Measurements from ENCODE around the gene SFRP5. TPM values are rescaled to one million over a fixed set of nuclear protein-coding genes. Genes with fewer than 3 reads are reported as not detected.

Gene SFRP5
- total and polyA plus RNA-seq, 7 donors: 0.46 to 24.6 (median 9.9) TPM

- Histone ChIP-seq H3K9me3 (no peaks in the 10 kb centered on the region), H3K4me3 (peak overlapping the region in 3 of 4 donors; percentile 11 to 24 (median 16)), H3K27ac (peak overlapping the region; percentile 67 to 79 (median 74)), H3K36me3 (no peaks in the 10 kb centered on the region), H3K27me3 (no peaks in the 10 kb centered on the region), H3K4me1 (peaks cover 0 to 23% (median 11%) of the 10 kb centered on the region in 4 donors)
- peak; percentile 63 to 85 (median 77) for TF ChIP-seq POLR2AphosphoS5 (IDR thresholded peaks at IDR 0.05)
- peak in 1 of 2 donors; percentile 14 for TF ChIP-seq POLR2A (IDR thresholded peaks at IDR 0.05)
- TF ChIP-seq, protein P1, sequence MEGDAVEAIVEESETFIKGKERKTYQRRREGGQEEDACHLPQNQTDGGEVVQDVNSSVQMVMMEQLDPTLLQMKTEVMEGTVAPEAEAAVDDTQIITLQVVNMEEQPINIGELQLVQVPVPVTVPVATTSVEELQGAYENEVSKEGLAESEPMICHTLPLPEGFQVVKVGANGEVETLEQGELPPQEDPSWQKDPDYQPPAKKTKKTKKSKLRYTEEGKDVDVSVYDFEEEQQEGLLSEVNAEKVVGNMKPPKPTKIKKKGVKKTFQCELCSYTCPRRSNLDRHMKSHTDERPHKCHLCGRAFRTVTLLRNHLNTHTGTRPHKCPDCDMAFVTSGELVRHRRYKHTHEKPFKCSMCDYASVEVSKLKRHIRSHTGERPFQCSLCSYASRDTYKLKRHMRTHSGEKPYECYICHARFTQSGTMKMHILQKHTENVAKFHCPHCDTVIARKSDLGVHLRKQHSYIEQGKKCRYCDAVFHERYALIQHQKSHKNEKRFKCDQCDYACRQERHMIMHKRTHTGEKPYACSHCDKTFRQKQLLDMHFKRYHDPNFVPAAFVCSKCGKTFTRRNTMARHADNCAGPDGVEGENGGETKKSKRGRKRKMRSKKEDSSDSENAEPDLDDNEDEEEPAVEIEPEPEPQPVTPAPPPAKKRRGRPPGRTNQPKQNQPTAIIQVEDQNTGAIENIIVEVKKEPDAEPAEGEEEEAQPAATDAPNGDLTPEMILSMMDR (IDR thresholded peaks at IDR 0.05): no peak
- peak in 2 of 4 donors; percentile 53 to 60 for TF ChIP-seq EP300 (IDR thresholded peaks at IDR 0.05)
- 20 to 55% methylated on average over 8 of the region's 8 CpGs for WGBS, 2 donors
- DNase-seq: no peak
- intact Hi-C loops (cut with DNase I): no loop called here
These were observed 45.1 kb downstream of the SFRP5 start for GRCh38 chr10:97726636-97727178.

- TF ChIP-seq POLR2AphosphoS5 (IDR thresholded peaks at IDR 0.05) (no peak), POLR2A (IDR thresholded peaks at IDR 0.05) (no peak), EP300 (IDR thresholded peaks at IDR 0.05) (no peak)
- TF ChIP-seq, protein P1 (IDR thresholded peaks at IDR 0.05): no peak
- Histone ChIP-seq H3K27me3 (no peaks in the 10 kb centered on the region), H3K36me3 (no peaks in the 10 kb centered on the region), H3K27ac (peak overlapping the region in 2 of 4 donors; percentile 0 to 6), H3K4me3 (no peak overlapping the region), H3K9me3 (no peaks in the 10 kb centered on the region), H3K4me1 (peaks cover 0 to 22% (median 10%) of the 10 kb centered on the region in 4 donors)
- intact Hi-C loops (cut with DNase I): no loop called here
- 25 to 64% methylated on average over 5 of the region's 5 CpGs for WGBS, 2 donors
- no peak for DNase-seq
These were observed 47.4 kb downstream of the SFRP5 start for GRCh38 chr10:97724341-97724941.

GRCh38 chr10:97723001-97723400 lies 48.8 kb downstream of the SFRP5 start:
- 83 to 91% methylated on average over 3 of the region's 3 CpGs for WGBS, 2 donors
- peaks cover 0 to 36% (median 24%) of the 10 kb centered on the region in 4 donors for H3K4me1 ChIP-seq
- no peak for DNase-seq
- no peaks in the 10 kb centered on the region for H3K9me3 ChIP-seq
- H3K36me3 ChIP-seq: peaks cover 0 to 4% (median 0%) of the 10 kb centered on the region in 4 donors
- TF ChIP-seq EP300 (IDR thresholded peaks at IDR 0.05): no peak
- TF ChIP-seq POLR2AphosphoS5 (IDR thresholded peaks at IDR 0.05): no peak
- TF ChIP-seq, protein P1 (IDR thresholded peaks at IDR 0.05): no peak
- no peak for TF ChIP-seq POLR2A (IDR thresholded peaks at IDR 0.05)
- peak overlapping the region in 1 of 4 donors; percentile 8 for H3K27ac ChIP-seq
- H3K4me3 ChIP-seq: no peak overlapping the region
- intact Hi-C loops (cut with DNase I): no loop called here
- H3K27me3 ChIP-seq: no peaks in the 10 kb centered on the region

GRCh38 chr10:97721871-97722780 lies 49.7 kb downstream of the SFRP5 start:
- Histone ChIP-seq H3K27ac (peak overlapping the region in 1 of 4 donors; percentile 17), H3K27me3 (no peaks in the 10 kb centered on the region), H3K9me3 (no peaks in the 10 kb centered on the region), H3K36me3 (peaks cover 0 to 8% (median 4%) of the 10 kb centered on the region in 4 donors), H3K4me3 (no peak overlapping the region), H3K4me1 (peaks cover 0 to 38% (median 30%) of the 10 kb centered on the region in 4 donors)
- no peak for DNase-seq
- TF ChIP-seq, protein P1 (IDR thresholded peaks at IDR 0.05): no peak
- TF ChIP-seq POLR2AphosphoS5 (IDR thresholded peaks at IDR 0.05) (no peak), POLR2A (IDR thresholded peaks at IDR 0.05) (no peak), EP300 (IDR thresholded peaks at IDR 0.05) (no peak)
- 20 to 68% methylated on average over 12 of the region's 12 CpGs for WGBS, 2 donors
- intact Hi-C loops (cut with DNase I): no loop called here

All from sigmoid colon (tissue), 7 donors.